Psoas muscle (tissue), 8 donors: ENCODE data around the gene NCS1. TPM values are rescaled to one million over a fixed set of nuclear protein-coding genes. Genes with fewer than 3 reads are reported as not detected.

Experiments used
- ATAC-seq, 4 donors: fragments of 200-7000 bp; cut with Tn5 transposase; one replicate each; pipeline ENCODE4 v1.9.1; 2020; ENCODE audit warnings: moderate library complexity in 3 of 4, mild to moderate bottlenecking in 2 of 4
- DNase-seq, 2 donors: peaks; one replicate each; pipeline ENCODE4 v3.0.0-alpha.2; 2020
- H3K27ac ChIP-seq: fragments of 200-600 bp; one replicate; pipeline ENCODE4 v1.8.0; 2022
- H3K27me3 ChIP-seq, 3 donors: fragments of 200-600 bp in 1 of 3; one replicate each; pipeline versions ENCODE4 v1.6.1 to v1.8.0; 2013 to 2022; ENCODE audit warnings: low read length in 2 of 3, mild to moderate bottlenecking in 2 of 3, moderate library complexity in 1 of 3; ENCODE audit not compliant: insufficient read depth in 3 of 3
- H3K36me3 ChIP-seq, 2 donors: fragments of 200-600 bp in 1 of 2; one replicate each; pipeline versions ENCODE4 v1.6.1 to v1.8.0; 2013 to 2022; ENCODE audit warnings: low read depth in 1 of 2, mild to moderate bottlenecking in 1 of 2, moderate library complexity in 1 of 2; ENCODE audit not compliant: insufficient read depth in 1 of 2
- H3K4me1 ChIP-seq: fragments of 200-600 bp; one replicate; pipeline ENCODE4 v1.8.0; 2022
- H3K4me3 ChIP-seq: fragments of 200-600 bp; one replicate; pipeline ENCODE4 v1.8.0; 2022; ENCODE audit warnings: mild to moderate bottlenecking
- H3K9me3 ChIP-seq: fragments of 200-600 bp; one replicate; pipeline ENCODE4 v1.8.0; 2022
- WGBS, 3 donors: extraction: QIAGEN DNeasy Blood & Tissue Kit; methylation state at CpG; one replicate each; pipeline versions ENCODE4 v1.1.6 to v1.1.7; 2013; 5-methylcytosine and 5-hydroxymethylcytosine counted together
- intact Hi-C, 2 donors: fragments of 100-400 bp; cut with DNase I; formaldehyde crosslinking; loops; one replicate each; pipeline versions ENCODE4 v1.11.0 to v1.14.2; 2022
- polyA plus RNA-seq, 3 donors: library from polyadenylated mRNA; stranded (reverse); fragments of 200-250 nt; gene quantifications; one replicate each; pipeline ENCODE4 v1.2.3, GENCODE V29; 2013
- total RNA-seq, 4 donors: library from RNA; stranded (reverse); fragmentation: NEBNext Ultra II Directional in 2 of 4; extraction: Animal tissue kit (Norgen Biotek cat#: 25700) in 2 of 4; gene quantifications; one replicate each; pipeline versions ENCODE4 v1.2.1 to v1.2.4, GENCODE V29; 2021 to 2023
- TF ChIP-seq, protein P1 (sequence below): fragments of 200-600 bp; IDR thresholded peaks from one replicate; pipeline ENCODE4 v1.8.0; 2022; ENCODE audit warnings: antibody characterized with exemption
- donor health status: healthy with polysubstance abuse.
- donor health status: DM: no; HTN: no; CAD: no; lungs with moderate emphysema.
- donor health status: Bipolar disorder and iron deficiency.
- donor health status: healthy.
- donor health status: DM: yes; HTN: yes; CAD: no.
- donor health status: DM: no; HTN: no; CAD: no.
- donor health status: DM: no; HTN: no; CAD: no.
- donor health status: DM: yes; HTN: yes; CAD: no.

Gene NCS1
- total and polyA plus RNA-seq, 7 donors = 2.9 to 7.5 (median 3.8) TPM

DNA sequence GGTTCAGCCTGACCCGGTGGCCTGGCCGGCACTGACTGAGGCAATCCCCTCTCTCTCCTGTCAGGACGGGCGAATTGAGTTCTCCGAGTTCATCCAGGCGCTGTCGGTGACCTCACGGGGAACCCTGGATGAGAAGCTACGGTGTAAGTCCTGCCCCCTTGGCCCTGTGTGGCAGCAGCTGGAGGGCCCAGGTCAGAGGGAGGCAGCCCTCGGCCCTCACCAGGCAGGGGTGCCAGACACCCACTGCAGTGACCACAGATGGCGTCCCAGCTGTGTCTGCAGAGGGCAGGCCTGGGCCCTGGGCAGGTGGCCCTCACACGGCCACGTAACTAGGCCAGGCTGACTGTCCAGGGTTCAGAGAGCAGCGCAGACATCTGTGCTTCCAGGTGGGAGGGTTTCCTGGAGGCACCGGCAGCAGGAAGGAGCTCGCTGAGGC lies 47.5 kb downstream of the NCS1 start:
- TF ChIP-seq, protein P1, sequence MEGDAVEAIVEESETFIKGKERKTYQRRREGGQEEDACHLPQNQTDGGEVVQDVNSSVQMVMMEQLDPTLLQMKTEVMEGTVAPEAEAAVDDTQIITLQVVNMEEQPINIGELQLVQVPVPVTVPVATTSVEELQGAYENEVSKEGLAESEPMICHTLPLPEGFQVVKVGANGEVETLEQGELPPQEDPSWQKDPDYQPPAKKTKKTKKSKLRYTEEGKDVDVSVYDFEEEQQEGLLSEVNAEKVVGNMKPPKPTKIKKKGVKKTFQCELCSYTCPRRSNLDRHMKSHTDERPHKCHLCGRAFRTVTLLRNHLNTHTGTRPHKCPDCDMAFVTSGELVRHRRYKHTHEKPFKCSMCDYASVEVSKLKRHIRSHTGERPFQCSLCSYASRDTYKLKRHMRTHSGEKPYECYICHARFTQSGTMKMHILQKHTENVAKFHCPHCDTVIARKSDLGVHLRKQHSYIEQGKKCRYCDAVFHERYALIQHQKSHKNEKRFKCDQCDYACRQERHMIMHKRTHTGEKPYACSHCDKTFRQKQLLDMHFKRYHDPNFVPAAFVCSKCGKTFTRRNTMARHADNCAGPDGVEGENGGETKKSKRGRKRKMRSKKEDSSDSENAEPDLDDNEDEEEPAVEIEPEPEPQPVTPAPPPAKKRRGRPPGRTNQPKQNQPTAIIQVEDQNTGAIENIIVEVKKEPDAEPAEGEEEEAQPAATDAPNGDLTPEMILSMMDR = no peak
- Histone ChIP-seq H3K36me3 (no peaks in the 10 kb centered on the region), H3K9me3 (no peaks in the 10 kb centered on the region), H3K4me3 (no peak overlapping the region), H3K27ac (no peak overlapping the region), H3K27me3 (peaks cover 0 to 2% (median 0%) of the 10 kb centered on the region in 3 donors), H3K4me1 (no peaks in the 10 kb centered on the region)
- no peak for ATAC-seq
- no peak for DNase-seq
- intact Hi-C loops = no loop called here
- WGBS, 3 donors = 54 to 75% (median 62%) methylated on average over 16 of the region's 16 CpGs

DNA sequence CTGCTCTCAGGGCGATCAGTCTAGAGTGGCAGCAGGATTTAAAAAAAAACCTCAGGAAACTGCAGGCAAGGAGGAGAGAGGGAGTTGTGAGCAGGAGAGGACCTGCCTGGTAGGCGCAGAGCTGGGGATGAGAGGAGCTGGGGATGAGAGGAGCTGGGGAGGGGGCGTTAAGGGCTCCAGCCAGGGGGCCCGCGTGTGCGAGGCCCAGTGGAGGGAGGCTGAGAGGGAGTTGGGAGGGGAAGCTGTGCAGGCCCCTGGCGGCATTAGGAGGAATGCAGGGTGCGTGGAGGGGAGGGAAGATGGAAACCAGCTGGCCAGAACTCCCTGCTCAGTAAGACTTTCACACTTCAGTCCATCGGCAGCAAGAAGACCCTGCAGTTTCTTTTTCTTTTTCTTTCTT lies 48.1 kb downstream of the NCS1 start:
- Histone ChIP-seq H3K4me1 (no peaks in the 10 kb centered on the region), H3K27me3 (peaks cover 0 to 2% (median 0%) of the 10 kb centered on the region in 3 donors), H3K27ac (no peak overlapping the region), H3K9me3 (no peaks in the 10 kb centered on the region), H3K36me3 (no peaks in the 10 kb centered on the region), H3K4me3 (no peak overlapping the region)
- WGBS, 3 donors = 38 to 45% (median 39%) methylated on average over 9 of the region's 9 CpGs
- ATAC-seq (no peak), DNase-seq (no peak)
- intact Hi-C loops = no loop called here
- TF ChIP-seq, protein P1 = no peak

DNA sequence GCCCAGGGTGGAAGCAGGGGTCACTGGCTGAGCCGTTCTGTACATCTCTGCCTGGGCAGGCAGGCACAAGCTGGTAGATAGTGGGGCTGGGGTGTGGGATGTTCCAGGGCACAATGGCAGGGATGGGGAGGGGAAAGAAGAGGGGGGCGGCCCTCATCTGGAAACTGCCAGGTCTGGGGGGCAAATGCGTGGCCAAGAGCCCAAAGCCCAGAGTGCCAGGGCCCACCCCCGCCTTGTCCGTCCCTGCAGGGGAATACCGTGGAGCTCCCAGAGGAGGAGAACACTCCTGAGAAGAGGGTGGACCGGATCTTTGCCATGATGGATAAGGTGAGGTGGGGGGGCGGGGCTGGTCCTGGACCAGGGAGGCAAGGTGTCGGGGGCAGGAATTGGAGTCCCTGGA lies 50.6 kb downstream of the NCS1 start:
- DNase-seq = no peak
- Histone ChIP-seq H3K36me3 (no peaks in the 10 kb centered on the region), H3K9me3 (peaks cover 6% of the 10 kb centered on the region), H3K27me3 (peaks cover 0 to 2% (median 0%) of the 10 kb centered on the region in 3 donors), H3K4me3 (no peak overlapping the region), H3K4me1 (no peaks in the 10 kb centered on the region), H3K27ac (no peak overlapping the region)
- intact Hi-C loops = no loop called here
- 90 to 97% (median 94%) methylated on average over 8 to 9 of the region's 9 CpGs for WGBS, 3 donors
- TF ChIP-seq, protein P1 = no peak
- ATAC-seq = no peak

DNA sequence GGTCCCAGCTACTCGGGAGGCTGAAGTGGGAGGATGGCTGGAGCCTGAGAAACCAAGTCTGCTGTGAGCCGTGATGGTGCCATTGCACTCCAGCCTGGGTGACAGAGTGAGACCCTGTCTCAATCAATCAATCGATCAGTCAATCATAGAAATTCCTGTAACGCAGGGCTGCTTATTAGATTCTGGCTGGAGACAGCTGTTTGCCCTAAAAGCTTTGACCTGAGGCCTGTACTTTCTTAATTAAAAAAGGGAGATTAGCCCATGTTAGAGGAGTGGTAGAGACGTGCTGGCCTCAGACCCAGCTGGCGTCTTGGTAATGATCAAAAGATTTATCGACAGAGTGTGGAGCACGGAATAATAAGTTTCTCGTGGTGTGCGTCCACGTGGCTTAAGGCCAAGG lies 52.9 kb downstream of the NCS1 start:
- H3K36me3 ChIP-seq = no peaks in the 10 kb centered on the region

More for the DNA sequence above, 52.9 kb downstream of the NCS1 start:
- 83 to 94% (median 91%) methylated on average over 11 of the region's 11 CpGs for WGBS, 3 donors
- ATAC-seq (no peak), DNase-seq (no peak)
- Histone ChIP-seq H3K4me3 (no peak overlapping the region), H3K27ac (no peak overlapping the region), H3K9me3 (peaks cover 9% of the 10 kb centered on the region), H3K4me1 (no peaks in the 10 kb centered on the region), H3K27me3 (peaks cover 0 to 2% (median 0%) of the 10 kb centered on the region in 3 donors)
- intact Hi-C loops = no loop called here
- TF ChIP-seq, protein P1 = no peak
